SK-N-SH (cell line): ENCODE results near the gene RRAD. TPM values are rescaled to one million over a fixed set of nuclear protein-coding genes. Genes with fewer than 3 reads are reported as not detected.

ENCODE experiments used
- CTCF ChIA-PET: fragments of 300-600, 350-600 bp; formaldehyde crosslinking; extraction: SDS; loops from one replicate; lab custom pipeline; 2021; lab: Yijun Ruan, JAX
- POLR2A ChIA-PET: fragments of 350-600 bp; sonication (Branson Sonifier 250); formaldehyde crosslinking; extraction: SDS; loops from one replicate; lab custom pipeline; 2020; ENCODE audit warnings: antibody characterized with exemption, inconsistent platforms; lab: Yijun Ruan, JAX
- DNase-seq: peaks from one replicate; pipeline ENCODE4 v3.0.0; 2012
- H2AFZ ChIP-seq: fragments of 200-600 bp; sonication (generic); 2 replicates; pipeline ENCODE4 v1.8.1; 2016; ENCODE audit warnings: antibody characterized with exemption, mild to moderate bottlenecking, low read depth
- H3F3A ChIP-seq: fragments of 200-600 bp; sonication (generic); replicated peaks from 2 replicates; pipeline ENCODE3; 2016; ENCODE audit warnings: antibody characterized with exemption, mild to moderate bottlenecking; ENCODE audit not compliant: insufficient read depth
- H3K27ac ChIP-seq, 2 experiments: fragments of 200-500 bp in 1 of 2; fragments of 200-600 bp in 1 of 2; sonication (Bioruptor generic) in 1 of 2; sonication (generic), shearing (Covaris generic) in 1 of 2; 2 replicates each; pipeline versions ENCODE4 v1.5.1 to v1.6.1; 2014 to 2016; ENCODE audit warnings: low read depth in 2 of 2, inconsistent platforms in 1 of 2, low read length in 1 of 2, mild to moderate bottlenecking in 1 of 2, mixed read lengths in 1 of 2
- H3K27me3 ChIP-seq: fragments of 200-600 bp; sonication (generic), shearing (Covaris generic); 2 replicates; pipeline ENCODE4 v1.6.1; 2016; ENCODE audit warnings: mixed run types; ENCODE audit not compliant: insufficient read depth
- H3K36me3 ChIP-seq, 2 experiments: fragments of 200-500 bp in 1 of 2; fragments of 200-600 bp in 1 of 2; sonication (Bioruptor generic) in 1 of 2; sonication (generic) in 1 of 2; replicated peaks in 1 of 2; 2 replicates each; pipeline versions ENCODE3 to v1.5.1; 2014 to 2016; ENCODE audit warnings: low read length in 1 of 2, mild to moderate bottlenecking in 1 of 2; ENCODE audit not compliant: insufficient read depth in 2 of 2, control insufficient read depth in 1 of 2
- H3K4me1 ChIP-seq, 2 experiments: fragments of 200-500 bp in 1 of 2; fragments of 200-600 bp in 1 of 2; sonication (Bioruptor generic) in 1 of 2; sonication (generic), shearing (Covaris generic) in 1 of 2; 2 replicates each; pipeline versions ENCODE4 v1.5.1 to v1.6.1; 2014 to 2016; ENCODE audit warnings: low read depth in 1 of 2, low read length in 1 of 2, mixed run types in 1 of 2; ENCODE audit not compliant: insufficient read depth in 2 of 2, control insufficient read depth in 1 of 2
- H3K4me2 ChIP-seq: fragments of 200-600 bp; sonication (generic), shearing (Covaris generic); 2 replicates; pipeline ENCODE4 v1.6.1; 2017; ENCODE audit warnings: mixed run types
- H3K4me3 ChIP-seq, 2 experiments: fragments of 200-500 bp in 1 of 2; fragments of 200-600 bp in 1 of 2; sonication (Bioruptor generic) in 1 of 2; sonication (generic), shearing (Covaris generic) in 1 of 2; 2 replicates each; pipeline versions ENCODE4 v1.5.1 to v1.8.1; 2014 to 2016; ENCODE audit warnings: low read depth in 2 of 2, inconsistent platforms in 1 of 2, low read length in 1 of 2, mild to moderate bottlenecking in 1 of 2, mixed read lengths in 1 of 2, moderate library complexity in 1 of 2
- H3K79me2 ChIP-seq: fragments of 200-600 bp; sonication (generic); 2 replicates; pipeline ENCODE4 v1.8.1; 2017; ENCODE audit warnings: mild to moderate bottlenecking; ENCODE audit not compliant: insufficient read depth
- H3K9ac ChIP-seq: fragments of 200-600 bp; sonication (generic); 2 replicates; pipeline ENCODE4 v1.6.1; 2017; ENCODE audit warnings: mixed run types
- H3K9me2 ChIP-seq: fragments of 200-600 bp; sonication (generic); 2 replicates; pipeline ENCODE4 v1.6.1; 2017; ENCODE audit warnings: mixed run types
- H3K9me3 ChIP-seq: fragments of 200-600 bp; sonication (generic); 2 replicates; pipeline ENCODE4 v1.6.1; 2017; ENCODE audit warnings: mixed run types, mild to moderate bottlenecking, moderate library complexity
- H4K20me1 ChIP-seq: fragments of 200-600 bp; sonication (generic); 2 replicates; pipeline ENCODE4 v1.6.1; 2017; ENCODE audit warnings: mild to moderate bottlenecking, mixed run types; ENCODE audit not compliant: insufficient read depth
- ELF1 ChIP-seq: IDR thresholded peaks from 2 replicates; pipeline ENCODE4 v1.4.0; 2012
- FOSL2 ChIP-seq: IDR thresholded peaks from 2 replicates; pipeline ENCODE4 v1.4.0; 2012; ENCODE audit warnings: low read depth, mild to moderate bottlenecking, moderate library complexity, borderline replicate concordance
- FOXM1 ChIP-seq: IDR thresholded peaks from 2 replicates; pipeline ENCODE4 v1.4.0; 2012; ENCODE audit warnings: low read depth, mild to moderate bottlenecking
- MEF2A ChIP-seq: IDR thresholded peaks from 2 replicates; pipeline ENCODE4 v1.4.0; 2012; ENCODE audit warnings: low read depth, borderline replicate concordance
- MXI1 ChIP-seq: IDR thresholded peaks from 2 replicates; pipeline ENCODE4 v1.6.1; 2012; ENCODE audit warnings: mild to moderate bottlenecking, low read depth, low read length, improper control_type of control experiment
- NFIC ChIP-seq: IDR thresholded peaks from 2 replicates; pipeline ENCODE4 v1.4.0; 2012; ENCODE audit warnings: borderline replicate concordance
- NRF1 ChIP-seq: IDR thresholded peaks from 2 replicates; pipeline ENCODE4 v1.6.1; 2012; ENCODE audit warnings: low read depth, mild to moderate bottlenecking, low read length
- POLR2AphosphoS5 ChIP-seq: IDR thresholded peaks from 2 replicates; pipeline ENCODE4 v1.6.1; 2012; ENCODE audit warnings: low read depth, low read length
- RAD21 ChIP-seq: IDR thresholded peaks from 2 replicates; pipeline ENCODE4 v1.6.1; 2012; ENCODE audit warnings: mild to moderate bottlenecking, low read length
- RCOR1 ChIP-seq: fragments of 150-350 bp; IDR thresholded peaks from 2 replicates; pipeline ENCODE4 v1.6.1; 2017; ENCODE audit warnings: antibody characterized with exemption, low read length
- RFX5 ChIP-seq: IDR thresholded peaks from 2 replicates; pipeline ENCODE4 v1.6.1; 2012; ENCODE audit warnings: mild to moderate bottlenecking, improper control_type of control experiment, low read length
- SIN3A ChIP-seq: IDR thresholded peaks from 2 replicates; pipeline ENCODE4 v1.6.1; 2012; ENCODE audit warnings: low read depth, mild to moderate bottlenecking, low read length, moderate library complexity, borderline replicate concordance
- TAF1 ChIP-seq: IDR thresholded peaks from 2 replicates; pipeline ENCODE4 v1.6.1; 2012; ENCODE audit warnings: low read depth, mild to moderate bottlenecking, low read length, moderate library complexity, borderline replicate concordance
- TCF12 ChIP-seq: IDR thresholded peaks from 2 replicates; pipeline ENCODE4 v1.4.0; 2012
- YY1 ChIP-seq: IDR thresholded peaks from 2 replicates; pipeline ENCODE4 v1.4.0; 2012; ENCODE audit warnings: low read depth, mild to moderate bottlenecking
- WGBS: methylation state at CpG from one replicate; pipeline ENCODE4 v1.1.6; 2017; ENCODE audit warnings: low lambda C conversion rate; 5-methylcytosine and 5-hydroxymethylcytosine counted together
- polyA plus RNA-seq, 3 experiments: library from polyadenylated mRNA; depleted of rRNA; stranded (reverse); fragments of >200 nt; gene quantifications; 2 replicates each; pipeline ENCODE4 v1.2.3, GENCODE V29; 2012
- TF ChIP-seq, protein P1 (sequence below): fragments of 200-600 bp; sonication (generic); IDR thresholded peaks from 2 replicates; pipeline ENCODE4 v1.6.1; 2017; ENCODE audit warnings: antibody characterized with exemption, mild to moderate bottlenecking, moderate library complexity
- TF ChIP-seq, protein P2 (sequence below): IDR thresholded peaks from 2 replicates; pipeline ENCODE4 v1.4.0; 2012; ENCODE audit warnings: low read depth, borderline replicate concordance
- TF ChIP-seq, protein P3 (sequence below): IDR thresholded peaks from 2 replicates; pipeline ENCODE4 v1.4.0; 2012; ENCODE audit warnings: low read depth
- TF ChIP-seq, protein P4 (sequence below): IDR thresholded peaks from 2 replicates; pipeline ENCODE4; 2012
- TF ChIP-seq, protein P5 (sequence below): fragments of 150-350 bp; IDR thresholded peaks from 2 replicates; pipeline ENCODE4 v1.6.1; 2017; ENCODE audit warnings: antibody characterized with exemption, low read length, low read depth, borderline replicate concordance

RRAD gene
- polyA plus RNA-seq, 1 of the 3 experiments (the other 2 are of a cell fraction), result 9.3 TPM

DNA sequence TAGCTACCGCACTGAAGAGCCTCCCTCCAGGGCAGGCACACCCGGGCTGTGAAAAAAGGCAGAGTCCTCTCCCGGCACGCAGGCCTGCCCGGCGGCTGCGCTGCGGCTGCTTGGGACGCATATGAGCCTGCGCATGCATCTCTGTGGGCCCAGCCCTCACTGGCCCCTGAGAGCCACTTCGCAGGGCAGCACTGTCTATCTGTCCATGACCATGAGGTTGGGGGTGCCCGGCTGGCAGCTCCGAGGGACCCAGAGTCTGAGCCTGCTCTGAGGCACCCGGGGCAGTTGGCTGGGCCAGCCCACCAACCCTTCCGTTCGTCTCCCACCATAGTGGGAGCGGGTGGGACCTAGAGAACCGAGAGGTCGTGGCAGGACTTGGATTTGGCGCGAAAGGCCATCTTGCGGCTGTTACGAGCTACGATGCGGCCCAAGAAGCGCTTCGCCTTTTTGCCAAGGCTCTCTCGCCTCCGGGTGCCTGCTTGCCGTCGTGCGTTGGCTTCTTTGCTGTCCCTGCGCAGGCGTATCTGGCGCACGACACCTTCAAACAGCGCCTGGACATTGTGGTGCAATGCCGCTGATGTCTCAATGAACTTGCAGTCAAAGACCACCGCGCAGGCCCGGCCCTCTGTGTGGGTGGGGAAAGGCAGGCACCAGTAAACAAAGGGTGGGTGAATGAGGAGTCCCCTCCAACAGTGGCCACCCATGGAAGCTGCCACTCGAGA lies 3.4 kb downstream of the RRAD start:
- H3K9ac ChIP-seq, result no peak overlapping the region

More for the DNA sequence above, 3.4 kb downstream of the RRAD start:
- Histone ChIP-seq H4K20me1 (no peaks in the 10 kb centered on the region), H3K27ac (no peak overlapping the region), H3K9me3 (no peaks in the 10 kb centered on the region), H3K4me1 (no peaks in the 10 kb centered on the region; a peak in 1 of 4 replicates), H3K4me2 (no peak overlapping the region), H3K9me2 (no peaks in the 10 kb centered on the region), H3F3A (no peaks in the 10 kb centered on the region), H2AFZ (no peak overlapping the region), H3K79me2 (no peaks in the 10 kb centered on the region), H3K27me3 (no peaks in the 10 kb centered on the region), H3K36me3 (no peaks in the 10 kb centered on the region), H3K4me3 (no peak overlapping the region)
- no peak for DNase-seq
- POLR2A ChIA-PET, result no interaction called here
- TF ChIP-seq ELF1 (no peak), FOSL2 (no peak), YY1 (no peak), NFIC (no peak), POLR2AphosphoS5 (no peak), NRF1 (no peak), RFX5 (no peak), TCF12 (no peak), RAD21 (no peak), TAF1 (no peak), SIN3A (no peak), FOXM1 (no peak), RCOR1 (no peak), MXI1 (no peak), MEF2A (no peak)
- TF ChIP-seq, protein P1, sequence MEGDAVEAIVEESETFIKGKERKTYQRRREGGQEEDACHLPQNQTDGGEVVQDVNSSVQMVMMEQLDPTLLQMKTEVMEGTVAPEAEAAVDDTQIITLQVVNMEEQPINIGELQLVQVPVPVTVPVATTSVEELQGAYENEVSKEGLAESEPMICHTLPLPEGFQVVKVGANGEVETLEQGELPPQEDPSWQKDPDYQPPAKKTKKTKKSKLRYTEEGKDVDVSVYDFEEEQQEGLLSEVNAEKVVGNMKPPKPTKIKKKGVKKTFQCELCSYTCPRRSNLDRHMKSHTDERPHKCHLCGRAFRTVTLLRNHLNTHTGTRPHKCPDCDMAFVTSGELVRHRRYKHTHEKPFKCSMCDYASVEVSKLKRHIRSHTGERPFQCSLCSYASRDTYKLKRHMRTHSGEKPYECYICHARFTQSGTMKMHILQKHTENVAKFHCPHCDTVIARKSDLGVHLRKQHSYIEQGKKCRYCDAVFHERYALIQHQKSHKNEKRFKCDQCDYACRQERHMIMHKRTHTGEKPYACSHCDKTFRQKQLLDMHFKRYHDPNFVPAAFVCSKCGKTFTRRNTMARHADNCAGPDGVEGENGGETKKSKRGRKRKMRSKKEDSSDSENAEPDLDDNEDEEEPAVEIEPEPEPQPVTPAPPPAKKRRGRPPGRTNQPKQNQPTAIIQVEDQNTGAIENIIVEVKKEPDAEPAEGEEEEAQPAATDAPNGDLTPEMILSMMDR, result no peak
- TF ChIP-seq, protein P2, sequence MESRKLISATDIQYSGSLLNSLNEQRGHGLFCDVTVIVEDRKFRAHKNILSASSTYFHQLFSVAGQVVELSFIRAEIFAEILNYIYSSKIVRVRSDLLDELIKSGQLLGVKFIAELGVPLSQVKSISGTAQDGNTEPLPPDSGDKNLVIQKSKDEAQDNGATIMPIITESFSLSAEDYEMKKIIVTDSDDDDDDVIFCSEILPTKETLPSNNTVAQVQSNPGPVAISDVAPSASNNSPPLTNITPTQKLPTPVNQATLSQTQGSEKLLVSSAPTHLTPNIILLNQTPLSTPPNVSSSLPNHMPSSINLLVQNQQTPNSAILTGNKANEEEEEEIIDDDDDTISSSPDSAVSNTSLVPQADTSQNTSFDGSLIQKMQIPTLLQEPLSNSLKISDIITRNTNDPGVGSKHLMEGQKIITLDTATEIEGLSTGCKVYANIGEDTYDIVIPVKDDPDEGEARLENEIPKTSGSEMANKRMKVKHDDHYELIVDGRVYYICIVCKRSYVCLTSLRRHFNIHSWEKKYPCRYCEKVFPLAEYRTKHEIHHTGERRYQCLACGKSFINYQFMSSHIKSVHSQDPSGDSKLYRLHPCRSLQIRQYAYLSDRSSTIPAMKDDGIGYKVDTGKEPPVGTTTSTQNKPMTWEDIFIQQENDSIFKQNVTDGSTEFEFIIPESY, result no peak
- TF ChIP-seq, protein P3, sequence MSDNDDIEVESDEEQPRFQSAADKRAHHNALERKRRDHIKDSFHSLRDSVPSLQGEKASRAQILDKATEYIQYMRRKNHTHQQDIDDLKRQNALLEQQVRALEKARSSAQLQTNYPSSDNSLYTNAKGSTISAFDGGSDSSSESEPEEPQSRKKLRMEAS, result no peak
- TF ChIP-seq, protein P4, sequence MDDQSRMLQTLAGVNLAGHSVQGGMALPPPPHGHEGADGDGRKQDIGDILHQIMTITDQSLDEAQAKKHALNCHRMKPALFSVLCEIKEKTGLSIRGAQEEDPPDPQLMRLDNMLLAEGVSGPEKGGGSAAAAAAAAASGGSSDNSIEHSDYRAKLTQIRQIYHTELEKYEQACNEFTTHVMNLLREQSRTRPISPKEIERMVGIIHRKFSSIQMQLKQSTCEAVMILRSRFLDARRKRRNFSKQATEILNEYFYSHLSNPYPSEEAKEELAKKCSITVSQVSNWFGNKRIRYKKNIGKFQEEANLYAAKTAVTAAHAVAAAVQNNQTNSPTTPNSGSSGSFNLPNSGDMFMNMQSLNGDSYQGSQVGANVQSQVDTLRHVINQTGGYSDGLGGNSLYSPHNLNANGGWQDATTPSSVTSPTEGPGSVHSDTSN, result no peak
- TF ChIP-seq, protein P5, sequence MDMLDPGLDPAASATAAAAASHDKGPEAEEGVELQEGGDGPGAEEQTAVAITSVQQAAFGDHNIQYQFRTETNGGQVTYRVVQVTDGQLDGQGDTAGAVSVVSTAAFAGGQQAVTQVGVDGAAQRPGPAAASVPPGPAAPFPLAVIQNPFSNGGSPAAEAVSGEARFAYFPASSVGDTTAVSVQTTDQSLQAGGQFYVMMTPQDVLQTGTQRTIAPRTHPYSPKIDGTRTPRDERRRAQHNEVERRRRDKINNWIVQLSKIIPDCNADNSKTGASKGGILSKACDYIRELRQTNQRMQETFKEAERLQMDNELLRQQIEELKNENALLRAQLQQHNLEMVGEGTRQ, result no peak
- CTCF ChIA-PET, result interaction anchor here (1.5 to 13.6 kb wide), 3 partner anchors 21 to 32 kb away, joined by 5 to 174 read pairs (median 5); no protein-coding TSS in a partner anchor
- 91% methylated on average over 22 of the region's 42 CpGs for WGBS
